ENCODE results near the gene ANKRD28.

ANKRD28 gene

GRCh38 chr3:15726881-15727280 is 70.9 kb downstream of the ANKRD28 start:
- DNase-seq (ENCODE audit: low read depth in 1 of 2, low spot score in 1 of 2): no peak

GRCh38 chr3:15726043-15726442 is 71.7 kb downstream of the ANKRD28 start:
- no peak for DNase-seq (ENCODE audit: low read depth in 1 of 2, low spot score in 1 of 2)

DNA sequence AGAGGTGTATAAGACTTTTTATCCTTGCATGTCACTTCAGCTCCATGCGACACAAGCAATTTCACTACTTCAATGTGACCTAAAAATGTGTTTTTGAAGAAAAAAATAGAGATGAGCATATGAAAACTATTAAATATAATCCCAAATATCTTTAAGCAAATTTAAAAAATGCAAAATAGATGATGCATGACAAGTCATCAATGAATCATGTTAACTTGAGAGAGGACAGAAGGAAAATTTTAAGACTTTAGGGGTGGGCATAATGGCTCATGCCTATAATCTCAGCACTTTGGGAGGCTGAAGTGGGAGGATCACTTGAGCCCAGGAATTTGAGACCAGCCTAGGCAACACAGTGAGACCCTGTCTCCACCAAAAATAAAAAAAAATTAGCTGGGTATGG is 73.3 kb downstream of the ANKRD28 start:
- no peak for DNase-seq (ENCODE audit: low read depth in 1 of 2, low spot score in 1 of 2)

GRCh38 chr3:15723624-15723884 is 74.2 kb downstream of the ANKRD28 start:
- DNase-seq (ENCODE audit: low read depth in 1 of 2, low spot score in 1 of 2): no peak

DNA sequence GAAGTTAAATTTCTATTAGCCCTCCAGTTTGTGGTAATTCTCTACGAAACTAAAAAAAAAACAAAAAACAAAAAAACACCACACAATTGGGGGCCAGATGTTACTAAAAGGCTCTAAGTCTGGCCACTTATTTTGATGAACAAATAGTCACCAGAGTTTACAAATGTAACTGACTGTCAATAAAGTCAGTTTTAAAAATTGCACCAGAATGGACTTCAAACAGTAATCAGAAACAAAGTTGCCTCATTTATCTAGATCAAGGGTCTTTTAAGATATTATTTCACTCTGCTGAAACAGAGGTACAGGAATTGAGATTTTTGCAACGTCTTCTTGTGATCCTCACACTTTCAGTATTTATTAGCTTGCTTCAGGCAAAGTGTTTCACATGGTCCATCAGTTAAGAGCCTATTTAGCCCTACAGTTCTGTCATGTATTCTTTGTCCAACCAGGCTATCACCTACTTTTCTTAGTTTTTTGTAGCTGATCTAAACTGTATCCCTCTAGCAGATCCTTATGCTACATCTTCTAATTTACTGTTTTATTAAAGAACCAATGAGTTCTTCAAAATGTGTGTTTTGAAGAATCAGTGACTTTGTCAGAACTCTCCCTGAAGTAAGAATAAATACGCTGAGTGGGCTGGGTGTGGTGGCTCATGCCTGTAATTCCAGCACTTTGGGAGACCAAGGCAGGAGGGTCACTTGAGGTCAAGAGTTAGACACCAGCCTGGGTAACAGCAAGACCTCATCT is 74.7 kb downstream of the ANKRD28 start:
- DNase-seq (ENCODE audit: low read depth in 1 of 2, low spot score in 1 of 2): no peak

- no peak for DNase-seq (ENCODE audit: low read depth in 1 of 2, low spot score in 1 of 2)
These were observed 81.6 kb downstream of the ANKRD28 start for GRCh38 chr3:15716178-15716577.

DNA sequence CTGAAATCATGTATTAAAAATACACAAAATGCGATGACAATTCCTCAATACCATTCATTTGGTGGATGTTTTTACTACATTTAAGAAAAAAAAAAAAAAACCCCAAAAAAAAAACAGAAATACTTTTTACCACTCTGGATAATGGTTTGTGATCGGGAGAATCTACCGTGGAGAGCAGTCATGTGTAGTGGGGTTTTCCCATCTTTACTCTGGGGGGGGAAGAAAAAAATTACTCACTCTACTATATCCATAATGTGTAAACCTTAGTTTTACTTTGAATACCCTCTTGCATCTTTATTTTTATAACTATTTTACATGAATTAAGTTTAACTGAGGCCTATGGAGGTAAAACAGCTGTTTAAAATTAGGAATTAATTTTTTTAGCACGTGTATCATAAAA is 83.3 kb downstream of the ANKRD28 start:
- no peak for DNase-seq (ENCODE audit: low read depth in 1 of 2, low spot score in 1 of 2)

GRCh38 chr3:15713364-15713763 is 84.4 kb downstream of the ANKRD28 start:
- no peak for DNase-seq (ENCODE audit: low read depth in 1 of 2, low spot score in 1 of 2)

GRCh38 chr3:15711281-15711680 is 86.5 kb downstream of the ANKRD28 start:
- no peak for DNase-seq (ENCODE audit: low read depth in 1 of 2, low spot score in 1 of 2)

DNA sequence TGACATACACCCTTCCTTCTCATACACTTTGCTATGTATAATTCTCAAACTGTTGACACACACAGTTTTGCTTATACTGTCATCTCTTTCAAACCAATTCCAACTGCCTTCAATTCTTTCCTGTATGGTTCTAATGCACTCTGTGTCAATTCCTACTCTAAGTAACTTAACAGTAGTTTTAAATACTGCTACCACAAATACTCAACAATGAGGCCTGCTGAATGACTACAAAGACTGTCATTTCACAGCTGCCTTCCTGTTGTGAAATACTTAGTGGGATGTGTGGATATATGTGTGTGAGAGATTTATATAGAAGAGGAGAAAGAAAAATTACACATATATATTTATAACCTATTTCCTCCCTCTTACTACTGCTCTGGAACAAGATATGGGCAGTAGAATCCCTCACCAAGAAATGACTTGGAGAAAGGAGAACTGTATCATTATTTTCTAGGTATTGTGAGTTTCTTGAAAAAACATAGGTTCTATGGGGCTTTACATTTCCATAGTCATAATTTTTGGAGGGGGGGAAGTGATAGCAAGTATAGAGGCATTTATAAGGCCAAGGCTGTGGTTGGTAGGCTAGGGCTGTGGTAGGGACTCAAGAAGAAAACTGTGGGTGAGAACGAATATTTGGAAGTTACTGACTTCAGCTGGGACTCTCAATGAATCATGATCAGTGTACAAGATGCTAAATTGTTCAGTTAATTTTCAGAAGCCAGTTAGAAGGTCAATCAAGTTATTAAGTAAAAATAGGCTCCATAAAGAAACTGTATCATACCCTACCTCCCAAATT is 88.7 kb downstream of the ANKRD28 start:
- no peak for DNase-seq (ENCODE audit: low read depth in 1 of 2, low spot score in 1 of 2)

- no peak for DNase-seq (ENCODE audit: low read depth in 1 of 2, low spot score in 1 of 2)
These were observed 90.0 kb downstream of the ANKRD28 start for GRCh38 chr3:15707779-15708178.

DNA sequence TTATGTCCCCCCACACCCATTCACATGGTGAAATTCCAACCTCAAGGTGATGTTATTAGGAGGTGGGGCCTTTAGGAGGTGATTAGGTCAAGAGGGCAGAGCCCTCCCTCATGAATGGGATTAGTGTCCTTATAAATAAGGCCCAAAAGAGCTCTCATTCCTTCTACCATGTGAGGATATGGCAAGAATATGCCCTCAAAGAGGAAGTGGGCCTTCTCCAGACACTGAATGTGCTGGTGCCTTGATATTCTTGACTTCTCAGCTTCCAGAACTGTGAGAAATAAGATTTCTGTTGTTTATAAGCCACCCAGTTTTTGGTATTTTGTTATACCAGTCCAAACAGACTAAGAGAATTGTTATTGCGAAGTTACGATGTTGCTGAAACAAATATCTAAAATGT is 94.4 kb downstream of the ANKRD28 start:
- DNase-seq (ENCODE audit: low read depth in 1 of 2, low spot score in 1 of 2): no peak

- DNase-seq (ENCODE audit: low read depth in 1 of 2, low spot score in 1 of 2): no peak
These were observed 103.2 kb downstream of the ANKRD28 start for GRCh38 chr3:15694628-15695027.

DNA sequence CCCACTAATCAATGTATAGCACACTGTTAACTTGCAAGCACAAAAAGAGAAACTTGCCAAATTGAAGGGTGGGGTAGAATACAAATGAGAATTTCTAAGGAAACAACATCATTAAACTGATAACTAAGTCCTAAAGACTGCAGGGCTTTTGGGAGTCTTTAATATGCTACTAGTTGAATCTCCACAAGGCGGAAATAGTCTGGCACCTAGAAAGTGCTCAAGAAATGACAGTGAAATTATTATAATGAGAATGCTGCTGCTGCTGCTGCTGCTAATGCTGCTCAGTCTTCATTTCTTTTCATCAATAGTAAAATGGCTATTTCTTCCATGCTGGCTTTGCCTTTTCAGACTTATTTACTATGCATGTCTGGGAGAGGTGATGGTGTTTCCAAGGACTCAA is 104.4 kb downstream of the ANKRD28 start:
- no peak for DNase-seq (ENCODE audit: low read depth in 1 of 2, low spot score in 1 of 2)

- DNase-seq (ENCODE audit: low read depth in 1 of 2, low spot score in 1 of 2): no peak
These were observed 107.0 kb downstream of the ANKRD28 start for GRCh38 chr3:15690748-15691147.

DNA sequence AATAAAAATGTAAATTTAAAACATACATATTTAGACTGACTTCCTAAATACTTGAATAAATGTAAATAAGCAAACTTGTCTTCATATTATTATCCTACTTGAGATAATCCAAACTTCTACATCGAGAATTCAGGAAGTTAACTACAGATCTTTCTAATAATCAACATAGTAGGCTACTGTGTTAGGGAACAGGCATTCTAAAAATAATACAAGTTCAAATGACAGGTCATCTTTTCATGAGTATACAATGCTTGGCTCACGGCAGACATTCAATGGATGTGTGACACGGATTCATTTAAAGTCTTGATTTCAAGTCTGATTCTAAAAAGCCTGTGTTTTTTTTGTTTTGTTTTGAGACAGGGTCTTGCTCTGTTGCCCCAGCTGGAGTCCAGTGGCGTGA is 107.5 kb downstream of the ANKRD28 start:
- DNase-seq (ENCODE audit: low read depth in 1 of 2, low spot score in 1 of 2): no peak

GRCh38 chr3:15685927-15686326 is 111.9 kb downstream of the ANKRD28 start:
- no peak for DNase-seq (ENCODE audit: low read depth in 1 of 2, low spot score in 1 of 2)

- no peak for DNase-seq (ENCODE audit: low read depth in 1 of 2, low spot score in 1 of 2)
These were observed 114.5 kb downstream of the ANKRD28 start for GRCh38 chr3:15683253-15683652.

DNA sequence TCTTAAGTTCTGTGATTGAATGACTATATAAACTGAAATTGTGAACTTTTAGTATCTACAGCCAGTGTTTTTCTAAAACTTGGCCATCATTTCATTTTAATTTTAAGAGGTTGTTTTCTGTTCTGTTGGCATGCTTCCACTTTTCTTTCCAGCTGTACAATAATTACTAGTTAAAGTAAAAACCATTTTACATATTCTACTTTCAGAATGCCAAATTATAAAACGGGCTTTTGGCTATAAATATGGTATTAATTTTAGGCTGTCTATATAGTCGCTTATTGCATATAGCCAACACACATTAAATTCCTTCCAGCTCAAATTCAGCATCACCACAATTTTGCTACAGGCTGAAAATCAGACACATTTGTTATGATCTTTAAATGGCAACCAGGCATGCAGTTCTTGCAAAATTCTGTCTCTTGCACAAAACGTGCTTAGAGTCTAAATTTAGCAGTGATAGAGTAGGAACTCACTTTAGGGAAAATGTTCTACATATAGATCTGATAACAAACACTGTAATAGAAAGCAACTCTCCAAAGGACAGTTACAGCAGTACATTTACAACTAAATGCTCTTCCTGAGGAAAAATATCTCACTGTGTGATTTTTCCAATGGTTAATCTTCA is 115.1 kb downstream of the ANKRD28 start:
- DNase-seq (ENCODE audit: low read depth in 1 of 2, low spot score in 1 of 2): no peak

DNA sequence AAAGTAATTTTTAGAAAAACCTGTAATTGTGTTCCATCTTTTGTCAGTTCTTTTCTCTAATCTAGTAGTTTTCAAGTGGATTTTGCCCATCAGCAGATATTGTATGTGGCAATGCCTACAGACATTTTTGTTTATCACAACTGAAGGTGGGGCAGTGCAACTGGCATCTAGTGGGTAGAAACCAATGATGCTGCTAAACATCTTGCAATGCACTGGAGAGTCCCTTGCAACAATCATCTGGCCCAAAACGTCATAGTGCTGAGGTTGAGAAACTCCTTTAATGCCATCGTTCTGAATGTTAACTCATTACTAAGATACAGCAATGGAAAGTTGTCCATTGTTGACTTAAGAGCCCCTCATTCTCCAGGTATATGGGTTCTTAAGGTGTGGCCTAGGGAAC is 116.1 kb downstream of the ANKRD28 start:
- no peak for DNase-seq (ENCODE audit: low read depth in 1 of 2, low spot score in 1 of 2)

- DNase-seq (ENCODE audit: low read depth in 1 of 2, low spot score in 1 of 2): no peak
These were observed 118.5 kb downstream of the ANKRD28 start for GRCh38 chr3:15679306-15679705.

- DNase-seq (ENCODE audit: low read depth in 1 of 2, low spot score in 1 of 2): no peak
These were observed 121.5 kb downstream of the ANKRD28 start for GRCh38 chr3:15676259-15676658.

Measured in activated CD4-positive, alpha-beta T cell treated with anti-CD3 and anti-CD28 coated beads, Interleukin-2, amount 50 U/mL, for 24 hours (primary cell).